ENCODE results near the gene C6orf62.
"Not testable (repeated sequence)": the region's sequence is repeated elsewhere in the genome, so short reads cannot be mapped to it uniquely, and the experiment has no call there.

Gene C6orf62

DNA sequence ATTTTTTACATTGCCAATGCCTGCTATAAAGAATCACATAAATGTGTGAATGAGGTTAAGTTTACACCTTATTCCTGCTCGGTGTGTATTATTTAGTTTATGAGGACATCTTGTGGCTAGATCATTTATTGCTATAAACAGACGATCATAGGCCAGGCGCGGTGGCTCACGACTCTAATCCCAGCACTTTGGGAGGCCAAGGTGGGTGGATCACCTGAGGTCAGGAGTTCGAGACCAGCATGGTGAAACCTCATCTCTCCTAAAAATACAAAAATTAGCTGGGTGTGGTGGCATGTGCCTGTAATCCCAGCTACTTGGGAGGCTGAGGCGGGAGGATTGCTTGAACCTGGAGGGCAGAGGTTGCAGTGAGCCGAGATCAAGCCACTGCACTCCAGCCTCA is 23.3 kb downstream of the C6orf62 start:
- not testable (repeated sequence) for DNase-seq

DNA sequence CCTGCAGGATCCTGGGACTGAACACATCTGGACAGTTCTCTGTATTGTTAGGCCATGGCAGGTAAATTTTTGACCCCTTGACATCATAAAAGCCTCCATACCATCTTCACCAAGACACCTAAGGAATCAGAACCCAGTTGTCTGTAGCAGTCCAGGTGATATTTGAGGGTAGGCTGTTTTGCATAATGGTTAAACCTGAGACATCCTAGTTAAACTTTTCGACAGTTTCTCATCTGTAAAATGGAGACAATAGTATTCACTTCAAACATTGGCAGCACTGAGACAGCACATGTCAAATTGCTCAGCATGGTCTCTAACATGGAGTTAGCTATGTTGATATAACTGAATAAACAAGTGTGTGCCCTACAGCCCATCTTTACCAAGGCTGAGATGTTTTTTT is 24.8 kb downstream of the C6orf62 start:
- DNase-seq: no peak

DNA sequence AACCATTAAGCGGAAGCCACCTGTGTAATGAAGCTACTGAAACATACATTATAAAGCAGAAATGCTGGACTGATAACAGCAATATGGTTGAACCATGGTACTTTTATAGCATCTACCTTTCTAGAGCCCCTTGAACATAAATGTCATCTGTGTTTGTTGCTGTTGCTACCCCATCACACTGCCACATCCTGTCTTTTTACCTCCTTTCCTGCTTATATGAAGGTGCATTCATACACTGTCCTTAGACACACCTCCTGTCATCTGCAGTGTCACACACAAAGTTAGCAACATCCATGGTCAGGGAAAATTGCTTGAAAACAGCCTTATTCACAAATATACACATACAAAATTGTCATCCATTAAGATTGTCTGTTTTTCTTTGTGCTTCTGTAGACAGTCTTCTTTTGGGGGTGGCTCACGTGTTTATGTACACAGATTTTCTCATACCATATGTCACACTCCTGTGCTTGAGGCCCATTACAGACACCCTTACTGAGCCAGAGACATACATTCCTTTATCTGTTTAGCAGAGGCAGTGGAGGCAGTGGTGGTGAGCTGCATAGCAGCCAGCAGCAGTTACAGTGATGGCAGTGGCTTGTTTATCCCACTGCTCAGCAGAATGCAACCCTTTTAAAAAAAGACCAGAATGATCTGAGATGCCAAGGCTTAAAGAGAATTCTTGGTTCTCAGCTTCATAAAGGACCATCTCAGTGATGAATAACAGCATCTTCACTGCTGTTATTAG is 25.9 kb downstream of the C6orf62 start:
- DNase-seq: no peak

DNA sequence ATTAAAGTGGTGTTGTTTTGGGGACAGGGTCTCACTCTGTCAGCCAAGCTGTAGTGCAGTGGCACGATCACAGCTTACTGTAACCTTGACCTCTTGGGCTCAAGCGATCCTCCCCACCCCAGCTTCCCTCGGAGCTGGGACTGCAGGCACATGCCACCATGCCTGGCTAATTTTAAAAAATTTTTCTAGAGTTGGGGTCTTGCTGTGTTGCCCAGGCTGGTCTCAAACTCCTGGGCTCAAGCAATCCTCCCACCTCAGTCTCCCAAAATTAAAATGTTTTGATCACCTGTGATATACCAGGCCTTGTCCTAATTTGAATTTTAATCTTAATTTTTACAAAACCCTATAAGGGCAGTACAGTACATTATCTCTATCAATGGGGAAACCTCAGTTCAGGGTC is 26.5 kb downstream of the C6orf62 start:
- no peak for DNase-seq

DNA sequence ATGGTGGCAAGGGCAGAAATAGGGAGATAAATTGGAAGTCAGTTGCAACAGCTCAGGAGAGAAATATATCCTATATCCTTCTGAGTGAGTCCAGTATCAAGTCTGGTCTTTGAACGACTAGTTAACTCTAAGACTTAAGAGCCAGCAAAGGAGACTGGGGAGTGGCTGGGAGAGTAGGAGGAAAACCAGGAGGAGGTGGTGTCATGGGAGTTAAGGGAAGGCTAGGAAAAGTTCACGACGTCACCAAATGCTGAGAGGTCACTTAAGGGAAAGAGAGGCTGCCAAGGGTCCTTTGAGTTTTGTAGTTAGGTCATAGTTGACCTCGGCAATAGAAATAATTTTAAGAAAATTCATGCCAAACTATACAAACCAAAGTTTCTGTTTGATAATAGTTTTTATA is 27.0 kb downstream of the C6orf62 start:
- no peak for DNase-seq

DNA sequence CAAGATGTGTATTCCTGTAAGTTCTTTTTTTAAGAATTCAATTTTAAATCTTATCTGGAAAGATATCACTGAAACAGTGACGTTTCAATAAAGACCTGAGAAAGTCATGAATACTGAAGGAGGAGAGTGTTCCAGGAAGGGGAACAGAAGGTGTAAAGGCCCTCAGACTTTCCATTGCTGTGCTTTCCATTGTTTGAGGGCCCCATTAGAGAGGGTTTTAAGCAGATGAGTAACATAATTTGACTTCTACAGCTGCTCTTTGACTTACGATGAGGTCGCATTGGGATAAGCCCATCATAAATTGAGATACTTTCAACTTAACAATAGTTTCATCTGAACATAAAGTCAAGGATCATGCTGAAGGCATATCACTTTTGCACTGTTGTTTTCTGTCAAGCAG is 27.4 kb downstream of the C6orf62 start:
- no peak for DNase-seq

DNA sequence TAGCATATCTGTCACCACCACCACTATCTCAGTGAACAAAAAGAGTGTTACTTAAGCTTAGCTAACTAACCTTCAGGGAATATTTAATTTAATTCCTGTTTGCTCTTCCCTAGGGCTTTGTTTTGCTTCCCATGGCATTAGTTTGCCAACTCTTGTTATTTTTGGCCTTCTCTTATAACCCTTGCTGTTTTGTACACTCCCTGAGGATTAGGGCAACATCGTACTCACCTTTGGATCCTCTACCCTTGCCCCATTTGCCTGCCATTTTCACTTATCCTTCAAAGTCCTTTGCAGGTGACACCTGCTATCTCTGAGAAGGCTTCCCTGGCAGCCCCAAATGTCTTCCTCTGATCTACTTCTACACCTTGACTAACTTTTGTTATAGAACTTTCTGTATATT is 28.4 kb downstream of the C6orf62 start:
- DNase-seq: no peak

DNA sequence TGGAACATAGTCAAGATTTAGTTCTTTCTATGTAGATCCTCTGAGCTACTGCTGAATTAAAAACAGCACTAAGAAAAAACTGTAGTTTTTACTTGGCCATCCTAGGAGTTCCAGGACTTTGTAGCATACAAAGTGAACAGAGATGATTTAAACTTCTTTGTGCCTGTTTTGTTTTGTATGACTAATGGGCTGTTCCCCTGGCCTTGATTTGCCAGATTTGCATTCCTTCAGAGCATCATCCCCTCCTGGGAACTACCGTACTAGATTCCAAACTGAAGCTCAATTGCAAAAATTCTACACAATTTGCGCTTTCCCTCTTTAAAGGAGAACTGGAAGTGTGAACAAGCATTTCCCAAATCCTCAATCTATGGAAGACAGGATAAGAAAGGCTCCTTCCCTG is 29.0 kb downstream of the C6orf62 start:
- DNase-seq: no peak

DNA sequence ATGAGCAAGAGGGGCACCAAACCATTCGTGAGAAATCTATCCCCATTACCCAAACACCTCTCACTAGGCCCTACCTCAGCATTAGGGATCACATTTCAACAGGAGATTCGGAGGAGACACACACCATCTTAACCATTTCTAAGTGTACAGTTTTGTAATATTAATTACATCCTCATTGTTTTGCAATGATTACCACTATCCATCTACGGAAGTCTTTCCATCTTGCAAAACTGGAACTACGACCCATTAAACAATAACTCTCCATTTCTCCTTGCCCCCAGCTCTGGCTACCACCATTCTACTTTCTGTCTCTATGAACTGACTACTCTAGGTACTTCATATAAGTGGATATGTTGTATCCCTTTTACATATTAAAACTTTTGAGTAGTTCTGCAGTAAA is 32.0 kb downstream of the C6orf62 start:
- DNase-seq: no peak

DNA sequence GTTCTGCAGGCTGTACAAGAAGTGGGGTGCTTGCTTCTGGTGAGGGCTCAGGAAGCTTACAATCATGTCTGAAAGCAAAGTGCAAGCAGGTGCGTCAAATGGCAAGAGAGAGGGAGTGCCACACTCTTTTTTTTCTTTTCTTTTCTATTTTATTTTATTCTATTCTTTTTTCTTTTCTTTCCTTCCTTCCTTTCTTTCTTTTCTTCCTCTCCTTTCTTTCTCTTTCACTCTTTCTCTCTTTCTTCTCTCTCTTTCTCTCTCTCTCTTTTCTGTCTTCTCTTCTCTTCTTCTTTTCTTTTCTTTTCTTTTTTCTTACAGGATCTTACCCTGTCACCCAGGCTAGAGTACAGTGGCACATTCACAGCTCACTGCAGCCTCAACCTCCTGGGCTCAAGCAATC is 32.5 kb downstream of the C6orf62 start:
- no peak for DNase-seq

DNA sequence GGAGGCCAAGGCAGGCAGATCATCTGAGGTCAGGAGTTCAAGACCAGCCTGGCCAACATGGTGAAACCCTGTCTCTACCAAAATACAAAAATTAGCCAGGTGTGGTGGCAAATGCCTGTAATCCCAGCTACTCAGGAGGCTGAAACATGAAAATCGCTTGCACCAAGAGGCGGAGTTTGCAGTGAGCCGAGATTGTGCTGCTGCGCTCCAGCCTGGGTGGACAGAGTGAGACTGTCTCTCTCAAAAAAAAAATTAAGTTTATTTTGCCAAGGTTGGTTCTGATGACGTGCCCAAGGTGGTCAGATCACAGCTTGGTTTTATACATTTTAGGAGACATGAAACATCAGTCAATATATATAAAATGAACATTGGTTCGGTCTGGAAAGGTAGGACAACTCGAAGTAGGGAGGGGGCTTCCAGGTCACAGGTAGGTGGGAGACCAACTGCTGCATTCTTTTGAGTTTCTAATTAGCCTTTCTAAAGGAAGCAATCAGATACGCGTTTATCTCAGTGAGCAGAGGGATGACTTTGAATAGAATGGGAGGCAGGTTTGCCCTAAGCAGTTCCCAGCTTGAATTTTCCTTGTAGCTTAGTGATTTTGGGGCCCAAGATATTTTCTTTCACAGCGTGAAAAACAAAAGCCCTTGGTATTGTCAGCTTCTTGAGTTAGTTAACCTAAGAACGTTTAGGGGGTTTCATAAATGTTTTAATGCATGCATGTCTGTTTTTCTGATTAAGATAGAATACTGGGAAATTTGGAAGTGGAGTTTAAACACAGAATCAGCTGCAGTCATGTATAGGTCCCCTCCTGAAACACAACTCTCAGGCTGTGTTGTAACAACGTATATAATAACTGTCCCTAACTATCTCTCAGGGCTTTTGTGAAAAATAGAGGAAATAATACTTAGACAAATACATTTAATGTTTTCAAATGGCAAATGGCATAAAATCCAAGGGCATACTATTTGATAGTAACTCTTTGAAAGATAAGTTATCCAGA is 35.4 kb downstream of the C6orf62 start:
- DNase-seq: no peak

DNA sequence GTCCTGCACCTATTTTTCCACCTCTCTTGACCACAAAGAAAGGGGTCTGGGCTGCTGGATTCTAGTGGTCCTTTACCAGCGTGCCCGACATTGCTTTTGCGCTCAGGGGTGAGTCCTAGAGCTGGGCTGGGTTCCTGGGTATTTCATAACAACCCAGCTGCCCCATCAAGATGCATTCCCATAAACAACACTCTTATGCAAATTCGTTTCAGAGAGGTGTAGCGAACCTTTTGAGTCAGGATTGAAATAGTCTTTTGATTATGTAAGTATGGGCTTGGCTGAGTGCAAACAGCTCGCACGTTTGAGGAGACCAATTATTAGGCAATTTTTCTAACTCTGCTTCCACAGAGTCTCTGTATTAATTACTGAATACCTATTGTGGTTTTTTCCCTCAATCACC is 38.4 kb downstream of the C6orf62 start:
- no peak for DNase-seq

DNA sequence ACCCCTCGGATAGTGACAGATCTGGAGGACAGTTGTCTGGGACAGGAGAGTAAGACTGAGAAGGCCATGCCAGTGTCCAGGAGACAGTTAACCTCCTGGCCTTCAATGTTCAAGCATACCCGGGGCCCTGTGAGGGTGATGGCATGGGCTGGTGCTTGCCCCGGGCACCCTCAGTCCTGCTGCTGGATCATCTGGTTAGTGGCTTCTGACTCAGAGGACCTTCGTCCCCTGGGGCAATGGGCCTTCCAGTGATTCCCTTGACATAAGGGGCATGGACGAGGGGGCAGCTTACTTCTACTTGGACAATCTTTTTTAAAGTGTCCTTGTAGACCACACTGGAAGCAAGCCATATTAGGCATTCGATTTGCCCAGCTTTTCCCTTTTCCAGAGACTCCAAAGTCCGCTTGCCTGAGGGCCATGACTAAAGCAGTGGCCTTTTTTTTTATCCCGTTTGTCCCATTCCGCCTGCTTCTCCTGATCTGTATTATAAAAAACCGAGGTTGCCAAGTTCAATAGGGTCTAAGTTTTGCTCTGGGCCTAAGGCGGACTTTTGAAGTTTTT is 40.1 kb downstream of the C6orf62 start:
- not testable (repeated sequence) for DNase-seq

DNA sequence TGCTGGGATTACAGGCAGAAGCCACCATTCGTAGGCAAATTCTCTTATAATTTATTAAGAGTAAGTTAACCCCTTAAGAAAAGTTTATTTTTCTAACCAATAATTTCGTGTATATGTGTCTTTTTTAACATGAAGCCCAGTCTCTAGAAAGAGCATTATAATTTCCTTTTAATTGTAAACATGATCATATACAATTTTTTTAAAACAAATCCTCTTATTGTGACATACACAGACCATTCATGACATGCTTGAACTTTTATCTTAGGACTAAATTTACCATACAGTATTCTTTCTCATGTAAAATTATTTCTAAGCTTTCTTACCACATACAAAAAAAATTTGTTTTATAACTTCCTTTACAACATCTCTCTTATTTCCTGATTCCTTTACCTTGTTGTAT is 45.3 kb downstream of the C6orf62 start:
- no peak for DNase-seq

DNA sequence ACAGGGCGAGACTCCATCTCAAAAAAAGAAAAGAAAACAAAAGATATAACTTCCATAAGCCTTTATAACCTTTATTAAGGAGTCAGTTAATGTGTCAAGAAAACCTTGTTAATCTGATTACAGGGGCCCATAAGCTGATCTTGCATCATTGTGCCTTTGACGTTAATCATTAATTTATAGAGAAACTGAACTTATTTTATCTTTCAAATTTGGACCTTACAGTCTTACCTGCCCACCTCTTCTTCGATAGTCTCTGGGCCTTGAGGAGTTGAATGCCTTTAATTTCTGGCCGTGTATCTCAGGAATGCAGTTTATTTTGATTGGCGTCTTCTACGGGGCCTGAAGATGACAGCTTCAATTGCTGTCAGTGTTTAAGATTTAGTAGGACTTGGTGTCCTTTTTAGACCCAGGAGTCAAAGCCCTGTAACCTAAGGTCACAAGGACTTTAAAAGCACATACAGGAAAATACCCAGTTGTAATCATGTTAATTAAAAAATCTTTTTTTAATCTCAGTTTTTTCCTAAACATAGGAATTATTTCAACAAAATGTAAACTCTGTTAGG is 46.3 kb downstream of the C6orf62 start:
- DNase-seq: no peak

DNA sequence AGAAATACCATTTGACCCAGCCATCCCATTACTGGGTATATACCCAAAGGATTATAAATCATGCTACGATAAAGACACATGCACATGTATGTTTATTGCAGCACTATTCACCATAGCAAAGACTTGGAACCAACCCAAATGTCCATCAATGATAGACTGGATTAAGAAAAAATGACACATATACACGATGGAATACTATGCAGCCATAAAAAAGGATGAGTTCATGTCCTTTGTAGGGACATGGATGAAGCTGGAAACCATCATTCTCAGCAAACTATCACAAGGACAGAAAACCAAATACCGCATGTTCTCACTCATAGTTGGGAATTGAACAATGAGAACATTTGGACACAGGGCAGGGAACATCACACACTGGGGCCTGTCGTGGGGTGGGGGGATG is 47.9 kb downstream of the C6orf62 start:
- not testable (repeated sequence) for DNase-seq

DNA sequence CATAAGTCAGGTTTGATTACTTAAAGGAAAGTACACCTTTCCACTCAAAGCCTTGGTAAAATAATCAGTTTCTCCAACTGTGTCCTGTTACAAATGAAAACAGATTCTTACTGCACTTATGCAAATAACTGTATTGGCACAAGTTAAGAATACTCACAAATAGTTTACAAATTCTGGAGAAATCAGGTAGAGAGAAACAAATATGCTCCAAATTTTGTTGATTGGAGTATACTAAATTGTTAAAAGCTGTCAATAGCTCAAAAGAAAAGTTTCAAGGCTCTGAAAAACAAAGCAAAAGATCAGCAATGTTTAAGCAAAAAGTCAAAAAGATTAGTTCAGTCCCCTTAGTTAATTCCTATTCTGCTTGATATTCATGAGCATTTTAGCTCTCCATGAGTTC is 48.5 kb downstream of the C6orf62 start:
- DNase-seq: not testable (repeated sequence)

DNA sequence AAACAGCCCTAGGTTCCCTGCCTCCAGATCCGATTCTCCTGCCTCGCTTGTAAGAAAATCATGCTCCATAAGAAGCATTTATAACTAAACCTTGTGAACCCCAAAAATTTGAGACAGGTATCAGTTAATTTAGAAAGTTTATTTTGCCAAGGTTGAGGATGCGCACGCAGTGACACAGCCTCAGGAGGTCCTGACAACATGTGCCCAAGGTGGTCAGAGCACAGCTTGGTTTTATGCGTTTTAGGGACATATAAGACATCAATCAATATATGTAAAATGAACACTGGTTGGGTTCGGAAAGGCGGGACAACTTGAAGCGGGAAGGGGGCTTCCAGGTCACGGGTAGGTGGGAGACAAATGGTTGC is 50.0 kb downstream of the C6orf62 start:
- no peak for DNase-seq

DNA sequence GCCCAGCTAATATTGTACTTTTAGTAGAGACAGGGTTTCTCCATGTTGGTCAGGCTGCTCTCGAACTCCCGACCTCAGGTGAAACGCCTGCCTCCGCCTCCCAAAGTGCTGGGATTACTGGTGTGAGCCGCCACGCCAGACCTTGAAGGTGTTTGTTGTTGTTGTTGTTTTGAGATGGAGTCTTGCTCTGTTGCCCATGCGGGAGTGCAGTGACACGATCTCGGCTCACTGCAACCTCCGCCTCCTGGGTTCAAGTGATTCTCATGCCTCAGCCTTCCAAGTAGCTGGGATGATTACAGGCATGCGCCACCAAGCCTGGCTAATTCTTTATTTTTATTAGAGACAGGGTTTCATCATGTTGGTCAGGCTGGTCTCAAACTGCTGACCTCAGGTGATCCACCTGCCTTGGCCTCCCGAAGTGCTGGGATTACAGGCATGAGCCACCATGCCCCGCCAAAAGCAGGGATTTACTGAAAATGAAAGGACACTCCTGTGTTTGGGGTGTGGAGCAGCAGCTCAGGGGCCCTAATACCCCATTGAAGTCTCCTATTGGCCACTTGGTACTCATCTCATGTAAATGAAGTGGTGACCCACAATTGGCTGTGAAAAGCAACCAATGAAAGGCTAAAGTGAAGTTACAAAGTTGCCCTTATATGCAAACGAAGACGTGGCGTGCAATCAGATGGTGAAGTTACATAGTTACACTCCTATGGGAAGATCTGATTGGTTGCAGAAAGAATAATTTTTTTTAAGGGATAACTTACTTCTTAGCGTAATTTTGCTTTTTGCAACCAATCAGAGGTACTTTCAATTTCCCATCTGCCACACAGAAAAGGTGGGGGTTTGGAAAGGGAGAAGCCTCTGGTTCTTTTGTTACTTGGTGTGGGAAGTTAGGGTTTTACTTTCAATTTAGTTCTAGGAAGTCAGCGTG is 50.6 kb downstream of the C6orf62 start:
- DNase-seq: not testable (repeated sequence)

DNA sequence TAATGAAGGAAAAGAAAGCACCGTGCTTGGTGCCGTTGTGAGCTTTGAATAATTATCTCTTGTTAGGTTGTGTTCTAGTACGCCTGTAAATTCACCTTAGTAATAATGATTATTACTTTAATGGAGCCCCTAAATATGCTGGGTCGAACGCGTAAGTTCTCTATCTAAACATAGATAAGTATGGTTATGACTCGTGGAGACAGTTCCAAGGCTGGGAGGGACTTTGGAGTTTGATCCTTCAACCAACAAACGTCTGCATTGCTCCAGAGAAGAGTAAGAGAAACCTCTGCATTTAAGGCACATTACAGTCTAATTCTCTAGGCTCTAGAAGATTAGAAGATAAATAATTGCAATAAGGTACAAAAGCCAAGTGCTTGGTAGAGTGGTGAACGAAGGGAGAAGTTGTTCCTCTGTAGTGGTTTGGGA is 51.6 kb downstream of the C6orf62 start:
- no peak for DNase-seq

DNA sequence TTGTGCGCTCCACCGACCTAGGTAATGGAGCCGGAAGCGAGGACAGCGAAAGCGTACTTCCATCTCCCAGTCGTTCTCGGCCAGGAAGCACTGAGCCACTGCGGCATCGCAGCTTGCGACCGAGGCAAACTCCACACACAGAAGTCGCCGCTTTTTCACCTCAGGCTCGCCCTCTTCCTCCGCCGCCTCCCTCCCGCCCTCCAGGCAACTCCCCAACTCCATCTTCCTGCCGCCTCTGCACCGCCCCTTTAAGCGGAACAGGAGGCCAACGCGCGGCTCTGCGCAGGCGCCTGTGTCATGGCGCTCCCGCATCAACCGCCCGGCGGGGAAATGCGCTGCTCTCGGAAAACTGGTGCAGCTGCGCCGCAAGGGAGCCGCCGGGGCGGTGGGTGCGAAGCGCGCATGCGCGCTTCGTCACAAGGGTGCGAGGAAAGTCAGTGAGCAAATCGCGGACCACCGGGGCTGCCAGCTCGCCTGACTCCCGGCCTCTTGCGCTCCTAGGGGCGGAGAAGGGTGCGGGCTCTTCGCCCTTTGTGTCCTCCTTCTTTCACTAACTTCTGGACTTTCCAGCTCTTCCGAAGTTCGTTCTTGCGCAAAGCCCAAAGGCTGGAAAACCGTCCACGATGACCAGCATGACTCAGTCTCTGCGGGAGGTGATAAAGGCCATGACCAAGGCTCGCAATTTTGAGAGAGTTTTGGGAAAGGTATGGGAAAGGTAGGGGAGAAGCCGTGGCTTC is 52.1 kb downstream of the C6orf62 start, which contains the start of the genes ACOT13 and TDP2:
ACOT13 (plus strand) TSS at position 437 of the 737 bp plus-strand sequence; CDS start at position 624, 187 bp downstream.
TDP2 (minus strand) TSS at position 259 of the 737 bp plus-strand sequence; CDS start at position 222, 37 bp downstream.
- peak; percentile 77 for DNase-seq
